ENCODE data around the gene AFTPH. TPM values are rescaled to one million over a fixed set of nuclear protein-coding genes. Genes with fewer than 3 reads are reported as not detected.

Gene AFTPH
- polyA plus RNA-seq, 1 experiment = 10.9 TPM

GRCh38 chr2:64615192-64615763 lies 91.2 kb downstream of the AFTPH start:
- TF ChIP-seq, protein P1, sequence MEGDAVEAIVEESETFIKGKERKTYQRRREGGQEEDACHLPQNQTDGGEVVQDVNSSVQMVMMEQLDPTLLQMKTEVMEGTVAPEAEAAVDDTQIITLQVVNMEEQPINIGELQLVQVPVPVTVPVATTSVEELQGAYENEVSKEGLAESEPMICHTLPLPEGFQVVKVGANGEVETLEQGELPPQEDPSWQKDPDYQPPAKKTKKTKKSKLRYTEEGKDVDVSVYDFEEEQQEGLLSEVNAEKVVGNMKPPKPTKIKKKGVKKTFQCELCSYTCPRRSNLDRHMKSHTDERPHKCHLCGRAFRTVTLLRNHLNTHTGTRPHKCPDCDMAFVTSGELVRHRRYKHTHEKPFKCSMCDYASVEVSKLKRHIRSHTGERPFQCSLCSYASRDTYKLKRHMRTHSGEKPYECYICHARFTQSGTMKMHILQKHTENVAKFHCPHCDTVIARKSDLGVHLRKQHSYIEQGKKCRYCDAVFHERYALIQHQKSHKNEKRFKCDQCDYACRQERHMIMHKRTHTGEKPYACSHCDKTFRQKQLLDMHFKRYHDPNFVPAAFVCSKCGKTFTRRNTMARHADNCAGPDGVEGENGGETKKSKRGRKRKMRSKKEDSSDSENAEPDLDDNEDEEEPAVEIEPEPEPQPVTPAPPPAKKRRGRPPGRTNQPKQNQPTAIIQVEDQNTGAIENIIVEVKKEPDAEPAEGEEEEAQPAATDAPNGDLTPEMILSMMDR (IDR thresholded peaks at IDR 0.05; ENCODE audit: insufficient read depth, low read depth, low read length) = no peak
- no peak overlapping the region for H3K4me3 ChIP-seq (ENCODE audit: low read depth, low read length)
- ChIA-PET POLR2A (no interaction called here), CTCF (interaction anchor here (1.0 kb wide), 1 partner anchor 23 kb away, joined by 4 read pairs; no protein-coding TSS in a partner anchor)
- H3K27me3 ChIP-seq (ENCODE audit: control insufficient read depth, insufficient read depth, low read length) = peaks cover 25% of the 10 kb centered on the region
- no peak for DNase-seq (ENCODE audit: low read depth)
- no peaks in the 10 kb centered on the region for H3K36me3 ChIP-seq (ENCODE audit: control insufficient read depth, insufficient read depth, low read length)

DNA sequence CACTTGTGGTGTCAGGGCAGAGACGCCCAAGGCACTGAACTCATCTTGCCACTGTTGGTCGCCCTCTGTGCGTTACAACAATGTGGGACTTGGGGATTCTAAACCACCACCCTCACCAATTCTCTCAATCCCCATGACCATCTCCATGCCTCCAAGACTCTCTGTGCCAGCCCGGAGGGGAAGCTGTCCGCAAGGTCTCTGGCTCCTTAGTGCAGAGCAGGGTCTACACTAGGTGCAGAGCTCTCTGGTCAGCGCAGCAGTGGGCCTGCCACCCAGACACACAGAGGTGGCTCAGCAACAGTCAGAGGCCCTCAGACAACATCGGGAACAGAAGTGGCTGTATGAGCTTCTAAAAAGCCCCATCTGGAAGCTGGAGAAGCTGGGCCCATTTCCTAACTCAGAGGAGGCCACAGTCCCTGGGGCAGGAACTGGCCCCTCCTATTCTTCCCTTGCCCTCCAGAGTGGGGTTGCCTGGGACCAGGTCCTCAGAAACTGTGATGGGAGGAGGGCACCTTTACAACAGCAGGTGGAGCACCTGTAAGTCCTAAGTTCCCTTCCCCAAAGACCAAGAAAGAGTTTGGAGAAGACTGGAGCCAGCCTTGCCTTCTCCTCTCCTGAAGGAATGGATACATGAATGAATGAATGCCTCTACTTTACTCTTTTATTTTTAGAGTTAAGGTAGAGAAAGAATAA lies 91.9 kb downstream of the AFTPH start:
- no peaks in the 10 kb centered on the region for H3K36me3 ChIP-seq (ENCODE audit: control insufficient read depth, insufficient read depth, low read length)
- H3K27me3 ChIP-seq (ENCODE audit: control insufficient read depth, insufficient read depth, low read length) = peaks cover 21% of the 10 kb centered on the region
- POLR2A ChIA-PET = no interaction called here
- TF ChIP-seq, protein P1 (IDR thresholded peaks at IDR 0.05; ENCODE audit: insufficient read depth, low read depth, low read length) = no peak
- H3K4me3 ChIP-seq (ENCODE audit: low read depth, low read length) = no peak overlapping the region
- DNase-seq (ENCODE audit: low read depth) = no peak
- CTCF ChIA-PET = interaction anchor here (0.5 to 3.4 kb wide), 3 partner anchors 8 to 426 kb away, joined by 4 to 12 read pairs (median 5); no protein-coding TSS in a partner anchor

DNA sequence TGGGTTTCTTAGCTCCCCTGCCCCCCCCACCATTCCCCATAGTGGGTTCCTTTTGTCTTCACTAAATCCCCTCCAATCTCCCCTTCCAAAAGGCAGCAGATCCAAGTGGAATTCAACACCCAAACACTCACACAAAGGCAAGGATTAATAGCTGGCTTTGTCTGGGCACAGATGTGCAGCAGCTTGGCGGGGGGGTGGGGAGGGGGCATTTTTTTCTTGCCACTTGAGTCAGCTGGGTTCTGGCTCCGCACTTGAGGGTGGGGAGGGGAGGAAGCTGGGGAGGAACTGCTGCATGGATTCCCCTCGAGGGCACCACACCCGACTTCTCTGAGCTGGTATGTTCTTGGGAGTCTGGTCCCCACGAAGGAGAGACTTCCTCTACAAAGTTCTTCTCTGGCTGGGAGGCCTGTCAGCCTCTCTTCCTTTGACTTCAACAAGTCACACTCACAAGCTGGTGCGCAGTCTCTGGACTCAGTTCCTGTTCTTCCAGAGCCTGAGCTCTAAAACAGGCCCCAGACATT lies 93.6 kb downstream of the AFTPH start:
- CTCF ChIA-PET = interaction anchor here (0.8 to 3.4 kb wide), 3 partner anchors 8 to 14 kb away, joined by 3 to 12 read pairs (median 5); no protein-coding TSS in a partner anchor
- POLR2A ChIA-PET = no interaction called here
- Histone ChIP-seq H3K36me3 (ENCODE audit: control insufficient read depth, insufficient read depth, low read length) (no peaks in the 10 kb centered on the region), H3K27me3 (ENCODE audit: control insufficient read depth, insufficient read depth, low read length) (peaks cover 15% of the 10 kb centered on the region), H3K4me3 (ENCODE audit: low read depth, low read length) (no peak overlapping the region)
- TF ChIP-seq, protein P1 (IDR thresholded peaks at IDR 0.05; ENCODE audit: insufficient read depth, low read depth, low read length) = no peak
- no peak for DNase-seq (ENCODE audit: low read depth)

DNA sequence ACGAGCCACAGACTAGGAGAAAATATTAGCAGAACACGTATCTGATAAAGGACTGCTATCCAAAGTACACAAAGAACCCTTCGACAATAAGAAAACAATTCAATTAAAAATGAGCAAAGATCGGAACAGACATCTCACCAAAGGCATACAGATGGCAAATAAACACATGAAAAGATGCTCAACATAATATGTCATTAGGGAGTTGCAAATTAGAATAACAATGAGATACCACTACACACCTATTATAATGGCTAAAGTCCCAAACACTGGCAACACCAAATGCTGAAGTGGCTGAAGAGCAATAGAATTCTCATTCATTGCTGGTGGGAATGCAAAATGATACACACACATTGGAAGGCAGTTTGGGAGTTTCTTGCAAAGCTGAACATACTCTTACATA lies 96.5 kb downstream of the AFTPH start:
- TF ChIP-seq, protein P1 (IDR thresholded peaks at IDR 0.05; ENCODE audit: insufficient read depth, low read depth, low read length) = no peak

More for the DNA sequence above, 96.5 kb downstream of the AFTPH start:
- ChIA-PET CTCF (interaction anchor here (1.5 kb wide), 1 partner anchor 33 kb away, joined by 3 read pairs; no protein-coding TSS in a partner anchor), POLR2A (no interaction called here)
- peaks cover 14% of the 10 kb centered on the region for H3K27me3 ChIP-seq (ENCODE audit: control insufficient read depth, insufficient read depth, low read length)
- H3K4me3 ChIP-seq (ENCODE audit: low read depth, low read length) = no peak overlapping the region
- no peak for DNase-seq (ENCODE audit: low read depth)
- no peaks in the 10 kb centered on the region for H3K36me3 ChIP-seq (ENCODE audit: control insufficient read depth, insufficient read depth, low read length)

Measured in BJ (cell line).